HG02938 (cell line): ENCODE measurements around the gene NAV3.

Experiments
- ATAC-seq: cut with Tn5 transposase; IDR thresholded peaks from one replicate; pipeline ENCODE4 v1.9.1; 2021; ENCODE audit warnings: mild to moderate bottlenecking, moderate library complexity; ENCODE audit not compliant: unreplicated experiment

NAV3 gene, protein sequence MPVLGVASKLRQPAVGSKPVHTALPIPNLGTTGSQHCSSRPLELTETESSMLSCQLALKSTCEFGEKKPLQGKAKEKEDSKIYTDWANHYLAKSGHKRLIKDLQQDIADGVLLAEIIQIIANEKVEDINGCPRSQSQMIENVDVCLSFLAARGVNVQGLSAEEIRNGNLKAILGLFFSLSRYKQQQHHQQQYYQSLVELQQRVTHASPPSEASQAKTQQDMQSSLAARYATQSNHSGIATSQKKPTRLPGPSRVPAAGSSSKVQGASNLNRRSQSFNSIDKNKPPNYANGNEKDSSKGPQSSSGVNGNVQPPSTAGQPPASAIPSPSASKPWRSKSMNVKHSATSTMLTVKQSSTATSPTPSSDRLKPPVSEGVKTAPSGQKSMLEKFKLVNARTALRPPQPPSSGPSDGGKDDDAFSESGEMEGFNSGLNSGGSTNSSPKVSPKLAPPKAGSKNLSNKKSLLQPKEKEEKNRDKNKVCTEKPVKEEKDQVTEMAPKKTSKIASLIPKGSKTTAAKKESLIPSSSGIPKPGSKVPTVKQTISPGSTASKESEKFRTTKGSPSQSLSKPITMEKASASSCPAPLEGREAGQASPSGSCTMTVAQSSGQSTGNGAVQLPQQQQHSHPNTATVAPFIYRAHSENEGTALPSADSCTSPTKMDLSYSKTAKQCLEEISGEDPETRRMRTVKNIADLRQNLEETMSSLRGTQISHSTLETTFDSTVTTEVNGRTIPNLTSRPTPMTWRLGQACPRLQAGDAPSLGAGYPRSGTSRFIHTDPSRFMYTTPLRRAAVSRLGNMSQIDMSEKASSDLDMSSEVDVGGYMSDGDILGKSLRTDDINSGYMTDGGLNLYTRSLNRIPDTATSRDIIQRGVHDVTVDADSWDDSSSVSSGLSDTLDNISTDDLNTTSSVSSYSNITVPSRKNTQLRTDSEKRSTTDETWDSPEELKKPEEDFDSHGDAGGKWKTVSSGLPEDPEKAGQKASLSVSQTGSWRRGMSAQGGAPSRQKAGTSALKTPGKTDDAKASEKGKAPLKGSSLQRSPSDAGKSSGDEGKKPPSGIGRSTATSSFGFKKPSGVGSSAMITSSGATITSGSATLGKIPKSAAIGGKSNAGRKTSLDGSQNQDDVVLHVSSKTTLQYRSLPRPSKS (N-terminal part only)

GRCh38 chr12:77830583-77831351 is at the start of gene NAV3:
NAV3 (plus strand) TSS chr12:77830894; CDS start chr12:77831462, 568 bp downstream.
- ATAC-seq = no peak

DNA sequence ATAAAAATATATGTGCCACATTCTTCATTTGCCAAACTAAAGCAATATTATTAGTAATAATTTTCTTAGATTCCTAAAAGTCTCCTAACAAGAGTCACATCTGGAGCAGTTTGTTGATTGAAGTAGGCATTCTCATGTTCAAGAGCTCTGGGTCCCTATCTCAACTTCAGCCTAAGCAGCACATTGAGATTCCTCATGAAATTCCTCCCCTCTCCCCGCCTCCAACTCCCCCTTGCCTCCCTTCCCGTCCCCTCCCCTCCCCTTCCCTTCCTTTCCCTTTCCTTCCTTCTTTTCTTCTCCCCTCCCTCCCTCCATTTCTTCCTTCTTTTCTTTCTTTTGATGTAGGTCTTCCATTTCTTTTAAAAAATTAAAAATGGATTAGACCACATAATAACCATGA is 48.7 kb upstream of the NAV3 start:
- ATAC-seq = no peak

GRCh38 chr12:77782766-77783165 is 47.9 kb upstream of the NAV3 start:
- ATAC-seq = no peak

GRCh38 chr12:77785211-77785610 is 45.5 kb upstream of the NAV3 start:
- no peak for ATAC-seq

DNA sequence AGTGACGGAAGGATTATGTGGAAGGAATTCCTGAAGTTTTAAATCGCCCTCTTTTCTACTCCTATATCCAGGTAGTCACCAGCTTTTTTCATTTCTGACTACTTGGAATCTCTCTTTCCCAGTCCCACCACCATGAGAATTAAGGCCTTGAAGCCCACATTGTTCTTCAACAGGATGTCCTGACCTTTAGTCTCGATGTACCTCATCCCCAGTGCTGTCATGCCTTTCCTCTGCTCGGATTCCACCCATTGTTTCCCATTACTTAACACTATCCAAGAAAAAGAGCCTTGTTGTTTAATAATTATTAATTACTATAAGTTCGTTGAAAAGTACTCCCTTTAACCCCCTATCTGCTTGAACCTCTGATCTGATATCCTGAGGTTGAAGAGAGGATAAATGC is 44.0 kb upstream of the NAV3 start:
- ATAC-seq = no peak

GRCh38 chr12:77788231-77789168 is 42.2 kb upstream of the NAV3 start:
- ATAC-seq = no peak

DNA sequence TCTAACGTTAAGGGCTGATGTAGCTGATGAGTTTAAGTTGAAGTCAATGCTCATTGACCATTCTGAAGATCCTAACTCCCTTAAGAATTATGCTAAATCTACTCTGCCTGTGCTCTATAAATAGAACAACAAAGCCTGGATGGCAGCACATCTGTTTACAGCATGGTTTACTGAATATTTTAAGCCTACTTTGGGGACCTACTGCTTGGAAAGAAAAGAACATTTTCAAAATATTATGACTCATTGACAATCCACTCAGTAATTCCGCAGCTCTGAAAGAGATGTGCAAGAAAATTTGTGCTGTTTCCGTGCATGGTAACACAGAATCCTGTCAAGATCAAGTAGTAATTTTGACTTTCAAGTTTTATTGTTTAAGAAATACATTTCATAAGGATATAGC is 35.0 kb upstream of the NAV3 start:
- no peak for ATAC-seq

- ATAC-seq = no peak
Measured at GRCh38 chr12:77796775-77797174, 33.9 kb upstream of the NAV3 start.

- ATAC-seq = no peak
Measured at GRCh38 chr12:77800501-77800900, 30.2 kb upstream of the NAV3 start.

DNA sequence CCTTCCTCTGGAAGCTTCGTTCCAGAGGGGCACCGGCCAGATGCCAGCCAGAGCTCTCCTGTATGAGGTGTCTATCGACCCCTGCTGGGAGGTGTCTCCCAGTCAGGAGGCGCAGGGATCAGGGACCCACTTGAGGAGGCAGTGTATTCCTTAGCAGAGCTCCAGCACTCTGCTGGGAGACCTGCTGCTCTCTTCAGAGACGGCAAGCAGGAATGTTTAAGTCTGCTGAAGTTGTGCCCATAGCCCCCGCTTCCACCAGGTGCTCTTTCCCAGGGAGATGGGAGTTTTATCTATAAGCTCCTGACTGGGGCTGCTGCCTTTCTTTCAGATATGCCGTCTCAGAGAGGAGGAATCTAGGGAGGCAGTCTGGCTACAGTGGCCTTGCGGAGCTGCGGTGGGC is 22.2 kb upstream of the NAV3 start:
- ATAC-seq = no peak

DNA sequence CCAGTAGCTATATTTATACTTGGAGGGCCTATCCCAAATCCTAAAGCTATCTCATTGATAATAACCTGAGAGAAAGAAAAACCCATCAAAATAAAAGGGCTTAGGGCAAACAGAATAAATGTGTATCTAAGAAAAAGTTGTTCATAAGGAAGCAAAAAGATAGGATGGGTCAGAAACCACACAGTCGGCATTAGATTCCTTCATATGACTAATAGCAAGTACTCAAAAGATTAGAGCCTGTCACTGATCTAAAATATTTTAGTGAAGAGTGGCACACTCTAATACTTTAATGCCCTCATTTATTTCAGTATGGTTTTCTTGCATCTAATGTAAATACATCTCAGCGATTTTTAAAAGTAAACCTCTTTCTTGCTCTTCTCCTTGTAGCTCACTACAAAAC is 17.1 kb upstream of the NAV3 start:
- no peak for ATAC-seq

DNA sequence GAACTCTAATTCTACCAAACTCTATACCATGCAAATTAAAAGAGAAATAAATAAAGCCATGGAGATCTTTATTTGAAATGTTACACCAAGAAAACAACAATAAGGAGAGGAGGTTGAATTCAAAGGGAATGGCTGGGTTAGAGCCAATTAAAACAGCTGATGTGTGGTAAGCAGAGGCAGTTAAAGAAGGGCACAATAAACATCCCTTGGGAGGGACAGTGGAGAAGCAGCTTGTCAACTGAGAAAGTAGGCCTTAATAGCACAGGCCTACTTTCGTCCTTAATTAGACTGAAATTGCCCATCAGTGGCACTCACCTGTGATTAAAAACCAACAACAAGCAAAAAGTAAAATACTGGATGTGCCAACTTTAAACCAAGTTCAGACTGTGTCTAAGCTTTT is 16.3 kb upstream of the NAV3 start:
- ATAC-seq = no peak

DNA sequence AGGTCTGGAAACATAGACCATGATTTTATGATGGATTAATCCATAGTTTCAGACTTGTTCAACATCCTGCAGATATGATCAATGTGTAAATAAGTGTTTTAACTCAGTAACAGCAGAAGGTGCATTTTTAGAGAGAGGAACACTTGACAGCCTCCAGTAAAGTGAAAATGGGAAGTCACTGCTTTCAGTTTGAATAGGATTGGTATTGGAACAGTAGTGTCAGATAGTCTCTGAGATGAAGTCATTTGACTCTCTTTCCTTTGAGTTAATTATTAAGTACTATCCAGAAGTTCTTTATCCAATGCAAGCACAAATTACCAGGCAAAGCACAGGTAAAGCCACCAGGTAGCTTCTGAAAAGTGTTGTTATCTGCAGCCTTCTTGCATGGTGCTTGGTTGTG is 14.5 kb upstream of the NAV3 start:
- ATAC-seq = peak; percentile 91

GRCh38 chr12:77817276-77817675 is 13.4 kb upstream of the NAV3 start:
- ATAC-seq = no peak

- no peak for ATAC-seq
Measured at GRCh38 chr12:77818351-77818750, 12.3 kb upstream of the NAV3 start.

- ATAC-seq = no peak
Measured at GRCh38 chr12:77821699-77822203, 8.9 kb upstream of the NAV3 start.

DNA sequence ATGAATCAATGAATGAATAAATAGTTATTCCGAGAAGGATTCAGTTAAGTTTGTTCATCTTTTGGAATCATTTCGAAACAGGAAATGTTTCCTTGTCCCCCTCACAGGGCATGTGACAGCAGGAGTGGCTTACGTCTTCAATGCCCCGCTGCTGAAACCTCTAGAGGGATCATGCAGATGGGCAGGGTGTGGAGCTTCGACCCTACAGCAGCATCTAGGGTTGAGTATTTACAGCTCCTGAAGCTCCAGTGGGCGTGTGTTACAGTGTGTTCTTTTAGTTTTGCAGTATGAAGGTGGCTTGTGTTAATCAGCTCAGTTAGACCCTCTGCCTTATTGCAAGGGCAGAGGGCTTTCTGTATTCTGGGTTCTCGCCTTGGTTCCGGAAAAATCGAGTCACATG is 2.6 kb downstream of the NAV3 start:
- ATAC-seq = no peak

DNA sequence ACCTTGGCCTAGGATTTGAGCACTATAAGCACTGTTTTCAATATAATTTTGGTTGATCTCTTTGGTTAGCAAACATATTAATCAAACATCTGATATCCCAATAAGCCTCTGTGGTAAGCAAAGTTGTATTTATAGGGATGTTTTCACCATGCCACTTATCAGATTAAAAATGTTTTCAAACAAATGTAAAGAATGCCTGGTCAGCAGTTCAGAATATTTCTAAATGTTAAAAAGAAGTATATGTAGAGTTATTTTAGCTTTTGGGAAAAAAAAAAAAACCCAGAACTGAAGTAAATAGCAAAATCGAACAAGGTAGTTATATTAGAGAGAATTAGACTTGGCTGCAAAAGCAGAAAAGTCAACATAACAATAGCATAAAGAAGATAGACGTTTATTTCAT is 3.9 kb downstream of the NAV3 start:
- no peak for ATAC-seq

DNA sequence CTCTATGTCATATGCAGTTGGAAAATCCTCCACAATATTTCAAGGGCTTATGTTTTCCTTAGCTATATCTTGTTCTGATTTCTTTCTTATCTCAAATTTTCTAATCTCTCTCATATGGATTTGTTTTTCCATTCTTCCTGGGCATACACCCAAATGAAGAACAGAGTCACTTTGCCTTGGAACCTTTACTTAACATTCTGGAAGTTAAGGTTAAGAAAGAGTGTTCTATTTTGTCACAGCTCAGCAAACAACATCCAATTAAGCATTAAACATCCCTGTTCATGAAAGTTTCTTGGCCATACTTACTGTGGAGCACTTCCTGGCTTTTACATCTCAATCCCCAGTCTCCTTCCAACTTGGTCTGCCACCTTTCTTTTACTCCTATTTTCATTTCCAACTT is 5.3 kb downstream of the NAV3 start:
- no peak for ATAC-seq
